ENCODE data around the gene NPAS2. TPM values are rescaled to one million over a fixed set of nuclear protein-coding genes. Genes with fewer than 3 reads are reported as not detected.

Gene NPAS2
- total and polyA plus RNA-seq, 2 donors: 3.0 to 5.4 TPM

DNA sequence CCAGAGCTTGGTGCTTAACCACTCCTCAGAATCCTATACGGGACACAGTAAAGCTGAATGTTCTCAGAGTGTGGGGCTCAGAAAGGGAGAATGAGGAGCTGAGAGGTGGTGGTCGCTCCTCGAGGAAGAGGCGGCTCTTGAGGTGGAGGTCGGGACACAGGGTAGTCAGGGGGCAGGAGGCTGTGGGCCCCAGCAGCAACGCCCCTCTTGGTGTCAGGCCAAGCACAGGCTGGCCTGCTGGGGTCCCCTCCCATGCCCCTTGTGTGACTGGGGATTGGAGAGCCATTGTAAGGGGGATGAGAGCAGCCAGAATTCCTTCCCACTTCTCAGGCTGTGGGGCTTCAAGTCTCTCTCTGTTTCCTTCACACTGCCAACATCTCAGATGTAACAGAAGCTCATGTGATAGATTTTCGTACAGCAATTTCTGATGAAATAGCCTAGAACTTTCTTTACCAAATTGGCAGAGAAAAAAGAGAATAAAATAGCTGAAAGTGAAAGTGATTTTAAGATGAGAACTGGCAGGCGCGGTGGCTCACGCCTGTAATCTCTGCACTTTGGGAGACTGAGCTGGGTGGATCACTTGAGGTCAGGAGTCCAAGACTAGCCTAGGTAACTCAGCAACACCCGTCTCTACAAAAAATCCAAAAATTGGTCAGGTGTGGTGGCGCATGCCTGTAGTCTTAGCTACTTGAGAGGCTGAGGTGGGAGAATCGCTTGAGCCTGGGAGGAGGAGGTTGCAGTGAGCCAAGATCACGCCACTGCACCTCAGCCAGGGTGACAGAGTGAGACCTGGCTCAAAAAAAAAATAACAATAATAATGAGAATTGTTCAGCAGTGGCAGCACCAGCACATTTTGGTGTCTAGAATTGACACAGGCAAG, 121.1 kb downstream of the NPAS2 start:
- Histone ChIP-seq H3K4me3 (ENCODE audit: low read length in 2 of 2) (no peak overlapping the region), H3K27me3 (ENCODE audit: control insufficient read depth in 2 of 2, insufficient read depth in 1 of 2, low read length in 1 of 2) (no peaks in the 10 kb centered on the region), H3K27ac (ENCODE audit: low read depth in 1 of 2, low read length in 1 of 2) (no peak overlapping the region), H3K4me1 (ENCODE audit: control insufficient read depth in 2 of 2, insufficient read depth in 2 of 2, low read length in 2 of 2) (peaks cover 0 to 19% of the 10 kb centered on the region in 2 donors), H3K36me3 (ENCODE audit: control insufficient read depth in 2 of 2, insufficient read depth in 2 of 2, low read length in 1 of 2) (no peaks in the 10 kb centered on the region), H3K9me3 (ENCODE audit: control insufficient read depth in 2 of 2, insufficient read depth in 1 of 2, low read length in 1 of 2) (no peaks in the 10 kb centered on the region)
- 92% methylated on average over 14 of the region's 14 CpGs for WGBS
- DNase-seq (ENCODE audit: low read depth in 6 of 9, low spot score in 9 of 9): no peak

DNA sequence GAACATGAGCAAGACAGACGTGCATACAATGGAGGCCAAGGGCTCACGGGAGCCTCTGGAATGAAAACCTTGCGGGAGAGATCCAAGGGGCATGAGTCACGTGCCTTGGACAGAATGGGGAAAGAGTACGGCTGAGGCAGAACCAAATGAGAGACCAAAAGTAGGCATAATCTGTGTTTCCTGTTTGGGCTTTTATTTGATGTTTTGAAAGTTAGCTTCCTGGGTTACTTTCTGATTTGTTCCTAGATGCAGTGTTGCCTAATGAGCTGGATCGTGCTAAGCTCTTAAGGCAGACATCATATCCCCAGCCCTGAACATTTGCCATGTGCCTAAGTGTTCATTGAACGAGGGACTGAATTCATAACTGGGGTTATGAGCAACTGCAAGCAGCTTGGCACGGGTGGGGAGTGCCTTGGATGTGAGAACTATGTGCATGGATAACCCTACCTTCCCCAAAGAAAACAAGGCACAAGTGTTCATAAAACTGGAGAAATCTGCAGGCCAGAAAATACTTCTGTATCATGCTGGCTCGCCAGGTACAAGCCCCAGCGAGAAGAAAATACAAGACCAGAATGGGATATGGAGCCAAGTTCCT, 121.8 kb downstream of the NPAS2 start:
- H3K4me3 ChIP-seq (ENCODE audit: low read length in 2 of 2): no peak overlapping the region
- WGBS: 93% methylated on average over 10 of the region's 10 CpGs
- no peak overlapping the region for H3K27ac ChIP-seq (ENCODE audit: low read depth in 1 of 2, low read length in 1 of 2)

GRCh38 chr2:100944617-100945432, 124.9 kb downstream of the NPAS2 start:
- Histone ChIP-seq H3K27ac (ENCODE audit: low read depth in 1 of 2, low read length in 1 of 2) (no peak overlapping the region), H3K4me1 (ENCODE audit: control insufficient read depth in 2 of 2, insufficient read depth in 2 of 2, low read length in 2 of 2) (peaks cover 0 to 12% of the 10 kb centered on the region in 2 donors), H3K36me3 (ENCODE audit: control insufficient read depth in 2 of 2, insufficient read depth in 2 of 2, low read length in 1 of 2) (no peaks in the 10 kb centered on the region), H3K27me3 (ENCODE audit: control insufficient read depth in 2 of 2, insufficient read depth in 1 of 2, low read length in 1 of 2) (no peaks in the 10 kb centered on the region), H3K4me3 (ENCODE audit: low read length in 2 of 2) (no peak overlapping the region), H3K9me3 (ENCODE audit: control insufficient read depth in 2 of 2, insufficient read depth in 1 of 2, low read length in 1 of 2) (no peaks in the 10 kb centered on the region)
- WGBS: 96% methylated on average over 19 of the region's 19 CpGs
- no peak for DNase-seq (ENCODE audit: low read depth in 6 of 9, low spot score in 9 of 9)

More for the DNA sequence above, 121.8 kb downstream of the NPAS2 start:
- no peaks in the 10 kb centered on the region for H3K9me3 ChIP-seq (ENCODE audit: control insufficient read depth in 2 of 2, insufficient read depth in 1 of 2, low read length in 1 of 2)
- DNase-seq (ENCODE audit: low read depth in 6 of 9, low spot score in 9 of 9): peak in 1 of 9 donors; percentile 22
- H3K4me1 ChIP-seq (ENCODE audit: control insufficient read depth in 2 of 2, insufficient read depth in 2 of 2, low read length in 2 of 2): peaks cover 0 to 19% of the 10 kb centered on the region in 2 donors
- no peaks in the 10 kb centered on the region for H3K36me3 ChIP-seq (ENCODE audit: control insufficient read depth in 2 of 2, insufficient read depth in 2 of 2, low read length in 1 of 2)
- no peaks in the 10 kb centered on the region for H3K27me3 ChIP-seq (ENCODE audit: control insufficient read depth in 2 of 2, insufficient read depth in 1 of 2, low read length in 1 of 2)

GRCh38 chr2:100945433-100945740, 125.4 kb downstream of the NPAS2 start:
- DNase-seq (ENCODE audit: low read depth in 6 of 9, low spot score in 9 of 9): no peak
- Histone ChIP-seq H3K27ac (ENCODE audit: low read depth in 1 of 2, low read length in 1 of 2) (no peak overlapping the region), H3K36me3 (ENCODE audit: control insufficient read depth in 2 of 2, insufficient read depth in 2 of 2, low read length in 1 of 2) (no peaks in the 10 kb centered on the region), H3K9me3 (ENCODE audit: control insufficient read depth in 2 of 2, insufficient read depth in 1 of 2, low read length in 1 of 2) (no peaks in the 10 kb centered on the region), H3K4me1 (ENCODE audit: control insufficient read depth in 2 of 2, insufficient read depth in 2 of 2, low read length in 2 of 2) (peaks cover 0 to 12% of the 10 kb centered on the region in 2 donors), H3K4me3 (ENCODE audit: low read length in 2 of 2) (no peak overlapping the region), H3K27me3 (ENCODE audit: control insufficient read depth in 2 of 2, insufficient read depth in 1 of 2, low read length in 1 of 2) (no peaks in the 10 kb centered on the region)
- WGBS: 88% methylated on average over 5 of the region's 5 CpGs

DNA sequence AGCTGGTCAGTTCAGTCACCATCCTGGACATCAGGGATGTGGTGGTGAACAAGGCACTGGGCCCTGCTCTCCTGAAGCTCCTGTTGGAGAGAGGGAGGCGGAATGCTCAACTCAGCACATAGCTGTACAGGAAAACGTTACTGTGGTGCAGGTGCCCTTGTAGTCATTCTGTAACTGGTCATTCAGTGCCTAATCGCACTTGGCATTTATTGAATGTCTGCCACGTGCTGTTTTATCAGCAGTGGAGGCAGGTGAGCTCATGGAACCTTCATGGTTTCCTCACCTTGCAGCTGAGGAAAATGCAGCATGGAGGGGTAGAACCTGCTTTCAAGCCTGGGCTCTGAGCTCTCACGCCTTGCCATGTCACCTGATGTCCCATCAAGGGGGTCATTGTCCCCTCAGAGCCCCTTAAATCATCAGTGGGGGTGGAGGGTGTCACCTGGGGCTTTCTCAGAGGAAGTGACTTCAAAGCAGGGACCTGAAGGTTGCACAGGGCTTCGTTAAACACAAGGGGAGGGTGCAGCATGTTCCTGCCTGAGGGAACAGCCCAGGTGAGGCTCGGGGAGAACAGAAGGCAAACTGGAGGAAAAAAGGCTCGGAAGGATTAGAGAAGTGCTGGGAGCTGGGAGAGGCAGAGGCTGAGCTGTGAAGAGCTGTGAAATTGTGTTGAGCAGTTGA, 126.1 kb downstream of the NPAS2 start:
- Histone ChIP-seq H3K4me1 (ENCODE audit: control insufficient read depth in 2 of 2, insufficient read depth in 2 of 2, low read length in 2 of 2) (peaks cover 0 to 8% of the 10 kb centered on the region in 2 donors), H3K27ac (ENCODE audit: low read depth in 1 of 2, low read length in 1 of 2) (no peak overlapping the region), H3K9me3 (ENCODE audit: control insufficient read depth in 2 of 2, insufficient read depth in 1 of 2, low read length in 1 of 2) (no peaks in the 10 kb centered on the region), H3K4me3 (ENCODE audit: low read length in 2 of 2) (no peak overlapping the region), H3K36me3 (ENCODE audit: control insufficient read depth in 2 of 2, insufficient read depth in 2 of 2, low read length in 1 of 2) (no peaks in the 10 kb centered on the region), H3K27me3 (ENCODE audit: control insufficient read depth in 2 of 2, insufficient read depth in 1 of 2, low read length in 1 of 2) (no peaks in the 10 kb centered on the region)
- 84% methylated on average over 8 of the region's 8 CpGs for WGBS
- DNase-seq (ENCODE audit: low read depth in 6 of 9, low spot score in 9 of 9): no peak

DNA sequence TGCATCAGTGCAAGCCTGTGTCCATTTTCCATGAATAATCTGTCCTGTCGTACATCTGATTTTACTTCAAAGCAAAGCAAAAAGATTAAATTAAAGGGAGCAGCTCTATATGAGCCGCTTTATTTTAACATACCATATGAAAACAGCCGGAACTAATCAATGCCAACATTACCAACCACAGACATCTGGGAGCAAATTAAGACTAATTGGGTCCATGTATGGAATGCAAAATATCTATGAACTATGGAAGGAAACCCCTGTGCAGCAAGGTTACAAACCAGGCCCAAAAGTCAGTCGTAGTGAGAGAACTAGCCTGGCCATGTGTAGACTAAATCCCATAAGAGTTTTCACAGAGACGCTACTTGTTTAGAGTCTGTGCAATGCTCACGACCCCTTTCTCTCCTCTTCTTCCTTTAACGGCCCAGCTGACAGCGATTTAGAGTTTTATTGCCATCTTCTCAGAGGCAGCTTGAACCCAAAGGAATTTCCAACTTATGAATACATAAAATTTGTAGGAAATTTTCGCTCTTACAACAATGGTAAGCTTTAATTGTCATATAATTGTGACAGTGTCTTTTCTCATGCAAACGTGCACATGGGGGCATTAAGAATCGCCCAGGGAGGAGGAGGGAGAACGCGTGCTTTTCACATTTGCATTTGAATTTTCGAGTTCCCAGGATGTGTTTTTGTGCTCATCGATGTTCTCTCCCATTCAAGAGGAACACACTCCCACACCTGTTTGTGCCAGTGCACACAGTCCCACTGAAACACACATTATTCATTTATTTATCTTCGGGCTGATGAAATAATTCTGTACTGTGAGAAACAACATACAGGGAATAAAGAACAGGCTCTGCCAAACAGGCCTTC, 129.2 kb downstream of the NPAS2 start:
- Histone ChIP-seq H3K27me3 (ENCODE audit: control insufficient read depth in 2 of 2, insufficient read depth in 1 of 2, low read length in 1 of 2) (no peaks in the 10 kb centered on the region), H3K36me3 (ENCODE audit: control insufficient read depth in 2 of 2, insufficient read depth in 2 of 2, low read length in 1 of 2) (no peaks in the 10 kb centered on the region), H3K4me1 (ENCODE audit: control insufficient read depth in 2 of 2, insufficient read depth in 2 of 2, low read length in 2 of 2) (peaks cover 0 to 10% of the 10 kb centered on the region in 2 donors), H3K27ac (ENCODE audit: low read depth in 1 of 2, low read length in 1 of 2) (no peak overlapping the region), H3K9me3 (ENCODE audit: control insufficient read depth in 2 of 2, insufficient read depth in 1 of 2, low read length in 1 of 2) (no peaks in the 10 kb centered on the region), H3K4me3 (ENCODE audit: low read length in 2 of 2) (no peak overlapping the region)
- DNase-seq (ENCODE audit: low read depth in 6 of 9, low spot score in 9 of 9): no peak
- WGBS: 86% methylated on average over 16 of the region's 16 CpGs

DNA sequence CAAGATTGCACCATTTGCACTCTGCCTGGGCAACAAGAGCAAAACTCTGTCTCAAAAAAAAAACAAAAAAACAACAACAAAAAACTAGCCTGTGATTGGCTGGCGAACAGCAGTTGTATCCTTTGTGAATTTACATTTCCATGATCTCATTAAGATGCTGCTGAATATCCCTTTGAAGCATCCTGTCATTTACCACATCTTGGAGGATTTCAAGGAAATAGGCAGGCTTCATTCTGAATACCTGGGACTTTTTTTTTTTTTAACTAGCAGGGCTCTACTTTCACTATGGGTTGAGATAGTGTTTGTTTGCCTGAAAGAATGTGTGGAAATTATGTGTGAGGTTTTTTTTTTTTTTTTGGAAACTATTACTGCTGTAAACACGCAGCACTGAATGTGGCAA, 132.6 kb downstream of the NPAS2 start:
- 96% methylated on average over 2 of the region's 2 CpGs for WGBS
- Histone ChIP-seq H3K36me3 (ENCODE audit: control insufficient read depth in 2 of 2, insufficient read depth in 2 of 2, low read length in 1 of 2) (no peaks in the 10 kb centered on the region), H3K4me1 (ENCODE audit: control insufficient read depth in 2 of 2, insufficient read depth in 2 of 2, low read length in 2 of 2) (peaks cover 0 to 10% of the 10 kb centered on the region in 2 donors), H3K4me3 (ENCODE audit: low read length in 2 of 2) (no peak overlapping the region), H3K9me3 (ENCODE audit: control insufficient read depth in 2 of 2, insufficient read depth in 1 of 2, low read length in 1 of 2) (no peaks in the 10 kb centered on the region), H3K27me3 (ENCODE audit: control insufficient read depth in 2 of 2, insufficient read depth in 1 of 2, low read length in 1 of 2) (no peaks in the 10 kb centered on the region), H3K27ac (ENCODE audit: low read depth in 1 of 2, low read length in 1 of 2) (no peak overlapping the region)
- DNase-seq (ENCODE audit: low read depth in 6 of 9, low spot score in 9 of 9): peak in 1 of 9 donors; percentile 11

GRCh38 chr2:100953406-100954043, 133.6 kb downstream of the NPAS2 start:
- Histone ChIP-seq H3K9me3 (ENCODE audit: control insufficient read depth in 2 of 2, insufficient read depth in 1 of 2, low read length in 1 of 2) (no peaks in the 10 kb centered on the region), H3K27me3 (ENCODE audit: control insufficient read depth in 2 of 2, insufficient read depth in 1 of 2, low read length in 1 of 2) (no peaks in the 10 kb centered on the region), H3K4me3 (ENCODE audit: low read length in 2 of 2) (no peak overlapping the region), H3K27ac (ENCODE audit: low read depth in 1 of 2, low read length in 1 of 2) (no peak overlapping the region), H3K4me1 (ENCODE audit: control insufficient read depth in 2 of 2, insufficient read depth in 2 of 2, low read length in 2 of 2) (peaks cover 0 to 10% of the 10 kb centered on the region in 2 donors), H3K36me3 (ENCODE audit: control insufficient read depth in 2 of 2, insufficient read depth in 2 of 2, low read length in 1 of 2) (no peaks in the 10 kb centered on the region)
- WGBS: 65% methylated on average over 11 of the region's 11 CpGs
- DNase-seq (ENCODE audit: low read depth in 6 of 9, low spot score in 9 of 9): peak in 3 of 9 donors; percentile 4 to 47 (median 21)
